GM12892 (cell line): ENCODE measurements around the gene TBC1D4. TPM values are rescaled to one million over a fixed set of nuclear protein-coding genes. Genes with fewer than 3 reads are reported as not detected.

ENCODE experiments used
- DNase-seq: peaks from one replicate; pipeline ENCODE4 v3.0.0; 2011; ENCODE audit not compliant: insufficient read length
- FAIRE-seq: peaks from 2 replicates; lab custom pipeline; 2011; peaks lifted over from hg19 to GRCh38; lab: Jason Lieb, UNC
- POLR2A ChIP-seq: IDR thresholded peaks from 2 replicates; pipeline ENCODE4 v1.6.1; 2011; ENCODE audit warnings: low read depth, low read length, control low read depth
- POLR2AphosphoS5 ChIP-seq: IDR thresholded peaks from 2 replicates; pipeline ENCODE4 v1.6.1; 2011; ENCODE audit warnings: low read depth, low read length, control low read depth
- TAF1 ChIP-seq: IDR thresholded peaks from 2 replicates; pipeline ENCODE4 v1.6.1; 2011; ENCODE audit warnings: low read depth, mild to moderate bottlenecking, control low read depth, low read length, borderline replicate concordance
- polyA plus RNA-seq: library from polyadenylated mRNA; unstranded; fragments of >200 nt; gene quantifications from one replicate; pipeline ENCODE4 v1.2.1, GENCODE V29; 2012; ENCODE audit warnings: missing spikeins, inconsistent platforms; ENCODE audit not compliant: missing spikeins

TBC1D4 gene
- 34.0 TPM for polyA plus RNA-seq

- DNase-seq (peak; percentile 59), FAIRE-seq (peak; percentile 94)
- TF ChIP-seq TAF1: 0 out of 2 replicates have a peak, but pooled peaks have one; percentile 11
- no peak for TF ChIP-seq POLR2AphosphoS5
- peak; percentile 55; the same call in 1 of the 2 replicates for TF ChIP-seq POLR2A
Measured at GRCh38 chr13:75482070-75482819, at the start of gene TBC1D4. TSS of gene TBC1D4 (minus strand) at chr13:75482169. CDS start at chr13:75481767, 402 bp downstream.

- TF ChIP-seq POLR2AphosphoS5 (no peak), POLR2A (no peak), TAF1 (no peak)
- peak; percentile 62 for FAIRE-seq
- no peak for DNase-seq
Measured at GRCh38 chr13:75530549-75530961, 48.6 kb upstream of the TBC1D4 start.

- FAIRE-seq (peak; percentile 5), DNase-seq (no peak)
- no peak for TF ChIP-seq POLR2AphosphoS5
- no peak for TF ChIP-seq POLR2A
- no peak for TF ChIP-seq TAF1
Measured at GRCh38 chr13:75521956-75522355, 40.0 kb upstream of the TBC1D4 start.

GRCh38 chr13:75518439-75519088, 36.6 kb upstream of the TBC1D4 start:
- DNase-seq (no peak), FAIRE-seq (no peak)
- TF ChIP-seq TAF1 (no peak), POLR2AphosphoS5 (no peak), POLR2A (no peak)

GRCh38 chr13:75514080-75514995, 32.4 kb upstream of the TBC1D4 start:
- TF ChIP-seq POLR2A: no peak
- no peak for TF ChIP-seq TAF1
- TF ChIP-seq POLR2AphosphoS5: no peak
- DNase-seq (no peak), FAIRE-seq (no peak)

GRCh38 chr13:75513271-75513670, 31.3 kb upstream of the TBC1D4 start:
- DNase-seq (no peak), FAIRE-seq (no peak)
- TF ChIP-seq TAF1: no peak
- no peak for TF ChIP-seq POLR2AphosphoS5
- no peak for TF ChIP-seq POLR2A

GRCh38 chr13:75512253-75512652, 30.3 kb upstream of the TBC1D4 start:
- FAIRE-seq (peak; percentile 74), DNase-seq (peak; percentile 19)
- no peak for TF ChIP-seq TAF1
- no peak for TF ChIP-seq POLR2A
- TF ChIP-seq POLR2AphosphoS5: no peak

- no peak for DNase-seq
- no peak for FAIRE-seq
- TF ChIP-seq POLR2AphosphoS5: no peak
- no peak for TF ChIP-seq POLR2A
- TF ChIP-seq TAF1: no peak
Measured at GRCh38 chr13:75511051-75511625, 29.2 kb upstream of the TBC1D4 start.

GRCh38 chr13:75508002-75508548, 26.1 kb upstream of the TBC1D4 start:
- DNase-seq (no peak), FAIRE-seq (no peak)
- TF ChIP-seq POLR2AphosphoS5: no peak
- TF ChIP-seq TAF1: no peak
- no peak for TF ChIP-seq POLR2A

- FAIRE-seq: peak; percentile 9
- no peak for DNase-seq
- TF ChIP-seq POLR2AphosphoS5: no peak
- TF ChIP-seq POLR2A: no peak
- TF ChIP-seq TAF1: no peak
Measured at GRCh38 chr13:75507027-75508001, 25.3 kb upstream of the TBC1D4 start.
